Measurements from ENCODE around the gene EBF3.
"Not testable (repeated sequence)": the region's sequence is repeated elsewhere in the genome, so short reads cannot be mapped to it uniquely, and the experiment has no call there.

Gene EBF3

GRCh38 chr10:129926066-129927055 lies 37.7 kb downstream of the EBF3 start:
- DNase-seq = no peak

- no peak for DNase-seq
Observed at GRCh38 chr10:129924375-129925085, 39.5 kb downstream of the EBF3 start.

GRCh38 chr10:129922598-129923123 lies 41.4 kb downstream of the EBF3 start:
- no peak for DNase-seq

- no peak for DNase-seq
Observed at GRCh38 chr10:129921801-129922597, 42.1 kb downstream of the EBF3 start.

DNA sequence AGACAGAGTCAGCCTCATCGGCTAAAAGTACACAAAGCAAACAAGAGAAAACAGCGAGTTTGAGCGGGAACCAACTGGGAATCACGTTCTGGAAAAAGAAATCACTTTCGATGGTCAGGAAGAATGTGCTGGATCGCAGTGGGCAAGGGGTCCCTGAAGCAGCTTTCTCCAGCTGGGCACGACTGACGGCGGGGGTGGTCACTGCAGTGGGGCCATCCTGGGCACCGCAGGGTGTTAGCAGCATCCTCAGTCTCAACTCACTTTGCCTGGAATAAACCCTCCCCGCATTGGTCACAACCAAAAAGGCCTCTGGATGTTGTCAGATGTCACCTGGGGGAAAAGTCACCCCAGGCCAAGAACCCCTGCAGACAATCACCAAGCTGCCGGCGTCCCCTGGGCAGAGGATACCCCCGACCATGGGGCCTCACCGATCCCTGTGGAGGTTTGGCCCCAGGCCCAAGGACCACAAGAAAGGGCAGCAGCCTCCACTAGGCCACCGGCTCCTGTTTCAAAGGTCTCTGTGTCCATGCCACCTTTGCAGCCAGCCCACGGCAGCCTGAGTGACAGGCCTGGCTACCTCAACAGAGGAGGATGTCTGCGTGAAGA lies 42.9 kb downstream of the EBF3 start:
- no peak for DNase-seq

DNA sequence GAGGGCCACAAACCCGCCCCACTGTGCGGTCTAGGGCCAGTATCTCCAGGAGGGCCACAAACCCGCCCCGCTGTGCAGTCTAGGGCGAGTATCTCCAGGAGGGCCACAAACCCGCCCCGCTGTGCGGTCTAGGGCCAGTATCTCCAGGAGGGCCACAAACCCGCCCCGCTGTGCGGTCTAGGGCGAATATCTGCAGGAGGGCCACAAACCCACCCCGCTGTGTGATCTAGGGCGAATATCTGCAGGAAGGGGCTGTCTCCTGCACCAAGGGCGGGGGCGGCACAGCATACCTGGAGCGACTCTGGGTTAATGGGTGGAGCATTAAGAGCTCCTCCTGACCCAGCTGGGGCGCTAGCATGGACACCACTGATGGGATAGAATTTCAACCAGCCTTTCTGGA lies 43.9 kb downstream of the EBF3 start:
- DNase-seq = not testable (repeated sequence)

DNA sequence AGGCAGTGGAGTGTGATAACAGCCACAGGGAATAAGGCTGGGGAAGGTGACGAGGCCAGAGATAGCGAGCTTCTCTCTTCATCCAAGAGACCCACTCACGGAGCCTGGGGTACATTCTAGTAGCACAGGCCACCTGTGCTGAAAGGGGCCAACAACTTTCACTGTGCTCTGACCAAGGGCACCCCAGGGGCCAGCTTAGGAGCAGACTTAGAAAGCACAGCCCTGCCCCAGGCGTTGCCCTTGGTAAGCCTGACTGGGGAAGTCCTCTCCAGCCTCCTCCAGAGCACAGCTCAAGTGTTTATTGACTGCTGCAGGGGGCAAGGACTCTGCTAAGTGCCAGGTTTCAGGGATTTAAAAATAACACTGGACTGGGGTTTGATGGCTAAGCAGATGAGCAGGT lies 44.7 kb downstream of the EBF3 start:
- DNase-seq = no peak

- DNase-seq = no peak
Observed at GRCh38 chr10:129918836-129919235, 45.2 kb downstream of the EBF3 start.

DNA sequence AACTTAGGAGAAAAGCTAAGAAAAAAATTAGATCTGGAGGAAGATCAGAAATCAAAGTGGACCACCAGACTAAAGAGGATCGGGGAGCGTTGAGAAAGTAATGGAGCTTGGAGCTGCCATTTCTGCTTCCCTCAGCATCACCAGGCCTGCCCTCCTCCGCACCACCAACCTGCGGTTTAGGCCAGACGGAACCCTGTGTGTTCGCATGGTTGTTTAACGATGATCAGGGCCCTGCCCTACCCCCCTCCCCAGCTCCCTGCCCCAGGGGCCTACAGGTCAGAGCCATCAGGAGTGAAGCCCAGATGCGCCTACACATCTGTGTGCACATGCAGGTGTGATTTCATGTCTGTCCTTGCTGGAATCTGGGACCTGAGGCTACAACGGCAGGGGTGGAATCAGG lies 45.7 kb downstream of the EBF3 start:
- DNase-seq = no peak

DNA sequence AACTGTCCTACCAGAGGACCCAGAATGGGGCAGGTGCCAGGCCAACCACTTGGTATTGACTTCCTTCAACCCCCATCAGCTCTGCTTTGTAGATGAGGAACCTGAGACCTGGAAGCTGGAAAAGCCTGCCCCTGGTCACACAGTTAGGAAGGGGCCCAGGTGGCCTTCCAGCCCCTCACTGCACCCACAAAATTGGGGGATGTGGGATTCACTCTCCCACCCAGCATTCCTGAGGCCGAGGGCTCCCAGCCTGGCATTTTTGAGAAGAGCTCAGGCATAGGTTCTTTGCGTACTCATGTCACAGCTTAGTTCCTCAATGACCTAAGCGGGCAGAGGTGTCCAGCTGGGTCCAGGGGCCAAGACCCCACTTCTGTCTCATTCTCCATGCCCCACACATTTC lies 46.1 kb downstream of the EBF3 start:
- no peak for DNase-seq

GRCh38 chr10:129916506-129916995 lies 47.5 kb downstream of the EBF3 start:
- no peak for DNase-seq

- no peak for DNase-seq
Observed at GRCh38 chr10:129915526-129916378, 48.3 kb downstream of the EBF3 start.

DNA sequence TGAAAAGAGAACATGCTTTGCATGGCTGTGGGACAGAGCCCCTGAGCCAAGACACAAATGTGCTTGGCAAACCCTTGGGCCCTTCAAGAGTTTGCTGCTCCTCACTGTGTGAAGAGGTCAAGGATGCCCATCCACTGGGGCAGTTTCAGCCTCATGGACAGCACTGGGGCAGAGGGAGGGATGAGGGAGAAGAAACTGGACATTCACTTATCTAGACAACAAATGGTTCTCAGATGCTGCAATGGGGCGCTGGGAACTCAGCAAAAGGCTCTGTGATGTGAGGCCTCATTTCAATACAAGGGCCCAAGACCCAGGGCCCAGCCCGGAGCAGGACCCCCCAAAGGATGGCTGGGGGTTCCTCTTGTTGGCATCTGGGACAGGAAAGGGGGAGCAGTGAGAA lies 49.1 kb downstream of the EBF3 start:
- DNase-seq = no peak

DNA sequence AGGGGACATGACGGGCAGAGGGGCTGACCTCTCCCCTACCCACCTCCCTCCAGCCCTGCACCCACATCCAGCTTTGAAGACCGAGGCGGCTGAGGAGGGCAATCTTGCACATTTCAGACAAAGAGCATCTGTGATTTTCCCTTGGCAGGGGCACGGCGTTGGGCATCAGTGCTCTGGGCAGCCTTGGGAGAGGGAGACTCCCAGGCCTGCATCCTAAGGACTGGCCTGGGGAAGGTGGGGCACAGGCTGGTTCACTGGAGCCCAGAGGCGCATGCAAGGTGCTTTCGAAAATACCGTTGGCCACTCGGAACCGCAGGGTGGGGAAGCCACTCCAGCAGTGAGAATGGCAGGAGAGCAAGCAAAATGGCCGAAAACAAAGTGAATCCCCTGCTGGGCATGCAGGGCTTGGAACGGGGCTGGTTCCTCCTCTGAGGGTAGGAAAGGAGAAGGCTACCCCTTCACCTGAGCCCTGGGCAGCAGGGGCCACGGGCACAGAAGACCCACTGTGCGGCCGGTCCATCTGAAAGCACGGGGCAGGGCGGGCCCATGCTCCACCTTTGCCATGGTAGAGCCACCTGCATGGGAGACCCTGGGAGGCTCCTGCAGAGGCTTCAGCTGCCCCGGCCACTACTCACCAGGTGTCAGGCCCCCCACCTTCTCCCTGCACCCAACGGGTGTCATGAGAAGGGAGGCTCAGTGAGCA lies 49.8 kb downstream of the EBF3 start:
- DNase-seq = no peak

DNA sequence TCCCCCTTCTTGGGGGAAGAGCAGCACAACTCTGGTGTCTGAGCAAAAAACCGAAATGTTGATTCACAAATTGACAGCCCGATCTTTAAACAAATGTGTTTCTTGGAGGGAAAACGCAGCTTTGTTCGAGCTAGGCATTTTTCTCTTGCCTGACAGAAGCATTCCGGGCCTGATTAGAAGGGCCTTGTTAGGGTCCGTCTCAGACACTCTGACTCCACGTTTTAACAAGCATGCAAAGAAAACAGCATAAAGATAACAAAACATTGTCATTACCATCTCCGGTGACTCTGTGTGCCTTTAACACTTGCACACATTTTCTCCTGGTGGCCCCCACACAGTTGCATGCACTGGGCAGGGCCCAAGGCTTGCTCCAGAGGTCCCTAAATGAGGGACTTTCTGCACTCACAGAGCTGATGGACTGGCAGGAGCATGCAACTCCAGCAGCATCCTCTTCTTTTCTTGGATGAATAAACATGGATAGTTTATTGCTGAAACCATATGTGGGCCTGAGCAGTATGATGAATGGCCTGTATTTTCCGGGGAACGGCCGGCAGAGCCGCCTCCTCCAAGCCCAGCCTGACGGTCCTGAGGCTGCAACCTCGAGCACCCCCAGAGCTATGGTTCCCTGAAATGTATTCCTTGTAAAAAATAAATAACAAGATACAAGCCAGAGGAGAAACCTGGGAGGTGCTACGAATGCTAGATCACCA lies 50.9 kb downstream of the EBF3 start:
- DNase-seq = no peak

DNA sequence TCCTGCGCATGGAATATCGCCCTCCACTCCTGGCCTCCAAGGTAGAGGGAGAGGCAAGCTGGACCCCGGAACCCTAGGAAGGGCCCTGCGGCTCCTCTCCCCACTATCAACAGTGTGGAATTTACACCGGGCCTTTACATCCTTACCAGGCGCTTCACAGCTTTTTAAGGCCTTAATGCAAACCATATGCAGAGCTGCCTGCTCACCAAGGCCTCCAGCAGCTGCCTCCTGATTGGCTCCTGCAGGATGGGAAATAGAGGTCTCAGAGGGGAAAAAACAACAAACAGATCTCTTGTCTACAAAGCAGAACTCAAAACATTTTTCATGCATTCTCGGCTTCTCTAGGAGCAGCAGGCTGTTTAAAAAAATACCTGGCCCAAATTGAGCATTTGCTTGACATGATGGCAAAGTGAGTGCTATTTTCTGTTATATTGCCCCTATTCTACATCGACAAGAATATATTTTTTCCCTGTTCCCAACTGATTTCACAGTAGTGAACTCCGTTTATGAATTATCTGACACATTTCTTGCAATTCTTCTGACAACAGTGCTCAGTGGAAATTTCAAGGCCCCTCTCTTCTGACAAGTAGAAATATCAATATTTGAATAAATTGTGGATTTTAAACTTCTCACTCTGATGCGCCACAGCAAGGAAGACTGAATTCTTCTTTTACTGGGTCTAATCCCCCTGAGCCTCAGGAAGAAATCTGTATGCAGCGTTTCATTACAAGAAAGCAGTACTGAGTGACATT lies 51.7 kb downstream of the EBF3 start:
- DNase-seq = no peak

GRCh38 chr10:129911451-129912165 lies 52.5 kb downstream of the EBF3 start:
- no peak for DNase-seq

GRCh38 chr10:129910861-129911260 lies 53.2 kb downstream of the EBF3 start:
- DNase-seq = no peak
